Measurements from ENCODE around the gene CNTNAP2. TPM values are rescaled to one million over a fixed set of nuclear protein-coding genes. Genes with fewer than 3 reads are reported as not detected.

The CNTNAP2 gene
- total RNA-seq, 1 experiment from 2014 or later: 42.5 TPM

DNA sequence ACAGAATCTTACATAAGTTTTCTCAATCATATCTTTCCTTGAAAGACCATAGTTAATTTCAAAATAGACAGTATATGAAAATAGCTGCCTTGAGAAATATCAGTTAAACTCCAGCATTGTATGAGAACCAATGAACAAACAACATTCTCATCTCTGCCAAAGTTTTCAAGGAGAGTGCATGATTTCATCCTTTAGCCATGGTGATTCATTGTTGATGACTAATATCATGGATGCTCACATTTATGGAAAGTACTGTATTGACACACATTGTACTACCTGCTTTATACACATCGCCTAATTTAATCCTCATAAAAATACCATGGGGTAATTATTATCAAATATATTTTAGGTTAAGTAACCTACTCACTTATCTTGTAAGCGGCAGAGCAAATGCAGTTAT lies 250.3 kb downstream of the CNTNAP2 start:
- Histone ChIP-seq H3K4me1 (no peaks in the 10 kb centered on the region), H3K4me3 (ENCODE audit: low read depth, low read length) (no peak overlapping the region), H3K9me3 (no peaks in the 10 kb centered on the region), H3K36me3 (ENCODE audit: control insufficient read depth, insufficient read depth, low read length) (no peaks in the 10 kb centered on the region), H3K27me3 (replicated peaks; ENCODE audit: control insufficient read depth, insufficient read depth, low read length) (no peaks in the 10 kb centered on the region)
- Mint-ChIP-seq H3K36me3 (ENCODE audit: insufficient read depth, unreplicated experiment) (no peaks in the 10 kb centered on the region), H3K4me3 (ENCODE audit: unreplicated experiment) (no peak overlapping the region), H3K27ac (ENCODE audit: unreplicated experiment) (no peak overlapping the region), H3K27me3 (ENCODE audit: insufficient read depth, unreplicated experiment) (no peaks in the 10 kb centered on the region), H3K4me1 (ENCODE audit: low read depth, unreplicated experiment) (no peaks in the 10 kb centered on the region), H3K9me3 (ENCODE audit: unreplicated experiment) (no peaks in the 10 kb centered on the region)
- intact Hi-C loops (cut with micrococcal nuclease; ENCODE audit: unreplicated experiment): no loop called here
- no peak for DNase-seq
- ChIA-PET CTCF (no interaction called here), POLR2A (no interaction called here)
- TF ChIP-seq, protein P1, sequence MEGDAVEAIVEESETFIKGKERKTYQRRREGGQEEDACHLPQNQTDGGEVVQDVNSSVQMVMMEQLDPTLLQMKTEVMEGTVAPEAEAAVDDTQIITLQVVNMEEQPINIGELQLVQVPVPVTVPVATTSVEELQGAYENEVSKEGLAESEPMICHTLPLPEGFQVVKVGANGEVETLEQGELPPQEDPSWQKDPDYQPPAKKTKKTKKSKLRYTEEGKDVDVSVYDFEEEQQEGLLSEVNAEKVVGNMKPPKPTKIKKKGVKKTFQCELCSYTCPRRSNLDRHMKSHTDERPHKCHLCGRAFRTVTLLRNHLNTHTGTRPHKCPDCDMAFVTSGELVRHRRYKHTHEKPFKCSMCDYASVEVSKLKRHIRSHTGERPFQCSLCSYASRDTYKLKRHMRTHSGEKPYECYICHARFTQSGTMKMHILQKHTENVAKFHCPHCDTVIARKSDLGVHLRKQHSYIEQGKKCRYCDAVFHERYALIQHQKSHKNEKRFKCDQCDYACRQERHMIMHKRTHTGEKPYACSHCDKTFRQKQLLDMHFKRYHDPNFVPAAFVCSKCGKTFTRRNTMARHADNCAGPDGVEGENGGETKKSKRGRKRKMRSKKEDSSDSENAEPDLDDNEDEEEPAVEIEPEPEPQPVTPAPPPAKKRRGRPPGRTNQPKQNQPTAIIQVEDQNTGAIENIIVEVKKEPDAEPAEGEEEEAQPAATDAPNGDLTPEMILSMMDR (IDR thresholded peaks at IDR 0.05; ENCODE audit: insufficient read depth in 1 of 2, low read depth in 1 of 2, low read length in 1 of 2, severe bottlenecking in 1 of 2, unreplicated experiment in 1 of 2): no peak
- BruUV-seq (replicated peaks): no TSS peak

DNA sequence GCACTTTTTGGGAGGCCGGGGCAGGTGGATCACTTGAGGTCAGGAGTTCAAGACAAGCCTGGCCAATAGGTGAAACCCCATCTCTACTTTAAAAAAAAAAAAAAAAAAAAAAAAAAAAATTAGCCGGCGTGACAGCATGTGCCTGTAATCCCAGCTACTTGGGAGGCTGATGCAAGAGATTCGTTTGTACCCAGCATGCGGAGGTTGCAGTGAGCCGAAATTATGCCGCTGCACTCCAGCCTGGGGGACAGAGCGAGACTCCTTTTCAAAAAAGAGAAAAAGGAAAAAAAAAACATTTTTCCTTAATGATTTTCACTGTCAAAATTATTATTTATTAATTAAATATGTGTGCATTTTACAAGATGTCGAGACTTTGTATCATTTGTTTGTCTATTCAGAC lies 253.6 kb downstream of the CNTNAP2 start:
- Histone ChIP-seq H3K36me3 (ENCODE audit: control insufficient read depth, insufficient read depth, low read length) (no peaks in the 10 kb centered on the region), H3K4me1 (no peaks in the 10 kb centered on the region), H3K9me3 (no peaks in the 10 kb centered on the region), H3K4me3 (ENCODE audit: low read depth, low read length) (no peak overlapping the region), H3K27me3 (replicated peaks; ENCODE audit: control insufficient read depth, insufficient read depth, low read length) (no peaks in the 10 kb centered on the region)
- Mint-ChIP-seq H3K4me1 (ENCODE audit: low read depth, unreplicated experiment) (no peaks in the 10 kb centered on the region), H3K27me3 (ENCODE audit: insufficient read depth, unreplicated experiment) (no peaks in the 10 kb centered on the region), H3K9me3 (ENCODE audit: unreplicated experiment) (no peaks in the 10 kb centered on the region), H3K36me3 (ENCODE audit: insufficient read depth, unreplicated experiment) (no peaks in the 10 kb centered on the region), H3K27ac (ENCODE audit: unreplicated experiment) (no peak overlapping the region), H3K4me3 (ENCODE audit: unreplicated experiment) (no peak overlapping the region)
- DNase-seq: no peak
- BruUV-seq (replicated peaks): no TSS peak
- CTCF ChIA-PET: no interaction called here
- intact Hi-C loops (cut with micrococcal nuclease; ENCODE audit: unreplicated experiment): no loop called here
- POLR2A ChIA-PET: no interaction called here
- TF ChIP-seq, protein P1 (IDR thresholded peaks at IDR 0.05; ENCODE audit: insufficient read depth in 1 of 2, low read depth in 1 of 2, low read length in 1 of 2, severe bottlenecking in 1 of 2, unreplicated experiment in 1 of 2): no peak

DNA sequence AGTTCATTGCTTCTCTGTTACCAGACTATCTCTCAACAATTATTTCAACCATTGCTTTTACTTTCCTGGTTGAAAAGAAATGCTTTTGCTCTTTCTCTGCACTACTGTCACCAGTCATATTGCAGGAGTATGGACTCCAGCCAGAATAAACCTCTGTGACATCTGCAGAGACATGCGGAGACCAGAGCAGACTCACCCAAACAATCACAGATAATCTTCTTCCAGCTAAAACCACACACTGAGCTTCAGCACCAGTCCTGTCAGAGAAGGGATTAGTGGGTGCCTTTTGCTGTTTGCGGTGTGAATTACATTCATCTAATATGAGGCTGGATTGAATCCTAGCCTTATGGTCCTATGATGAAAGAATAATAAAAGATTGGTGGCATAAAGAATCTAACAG lies 258.6 kb downstream of the CNTNAP2 start:
- no peak for DNase-seq
- intact Hi-C loops (cut with micrococcal nuclease; ENCODE audit: unreplicated experiment): no loop called here
- Histone ChIP-seq H3K36me3 (ENCODE audit: control insufficient read depth, insufficient read depth, low read length) (no peaks in the 10 kb centered on the region), H3K27me3 (replicated peaks; ENCODE audit: control insufficient read depth, insufficient read depth, low read length) (no peaks in the 10 kb centered on the region), H3K4me3 (ENCODE audit: low read depth, low read length) (no peak overlapping the region), H3K4me1 (no peaks in the 10 kb centered on the region), H3K9me3 (peaks cover 3% of the 10 kb centered on the region; the same call in 1 of the 2 replicates)
- Mint-ChIP-seq H3K27ac (ENCODE audit: unreplicated experiment) (no peak overlapping the region), H3K27me3 (ENCODE audit: insufficient read depth, unreplicated experiment) (no peaks in the 10 kb centered on the region), H3K4me1 (ENCODE audit: low read depth, unreplicated experiment) (no peaks in the 10 kb centered on the region), H3K4me3 (ENCODE audit: unreplicated experiment) (no peak overlapping the region), H3K36me3 (ENCODE audit: insufficient read depth, unreplicated experiment) (no peaks in the 10 kb centered on the region), H3K9me3 (ENCODE audit: unreplicated experiment) (no peaks in the 10 kb centered on the region)
- no TSS peak for BruUV-seq (replicated peaks)
- POLR2A ChIA-PET: no interaction called here
- TF ChIP-seq, protein P1 (IDR thresholded peaks at IDR 0.05; ENCODE audit: insufficient read depth in 1 of 2, low read depth in 1 of 2, low read length in 1 of 2, severe bottlenecking in 1 of 2, unreplicated experiment in 1 of 2): no peak
- CTCF ChIA-PET: no interaction called here

All from Caco-2 (cell line).